Left kidney (tissue), 8 donors: ENCODE results near the gene RNF13. TPM values are rescaled to one million over a fixed set of nuclear protein-coding genes. Genes with fewer than 3 reads are reported as not detected.

ENCODE experiments used
- DNase-seq: peaks from one replicate; pipeline ENCODE4 v3.0.0-alpha.2; 2013
- long read RNA-seq, 8 donors: transcript quantifications; one replicate each; lab custom pipeline, GENCODE V29; 2026
- polyA plus RNA-seq: library from polyadenylated mRNA; unstranded; fragments of 120-200 nt; gene quantifications from one replicate; pipeline ENCODE4 v1.2.1, GENCODE V29; 2013; ENCODE audit not compliant: insufficient read length

Gene RNF13
- 97.3 TPM for polyA plus RNA-seq
- long read RNA-seq, donor 1, transcript RNF13-203 (10 exons, 2,843 nt): major isoform, 20 of 963 reads
- long read RNA-seq, donor 1, partial matches to known transcripts: 943 of 963 reads
- long read RNA-seq, donor 1, other reads (novel, unspliced or antisense): 0 of 963 reads
- long read RNA-seq, donor 2, transcript RNF13-203 (10 exons, 2,843 nt): major isoform, 19 of 234 reads
- long read RNA-seq, donor 2, partial matches to known transcripts: 53 of 234 reads
- long read RNA-seq, donor 2, other reads (novel, unspliced or antisense): 159 of 234 reads
- long read RNA-seq, donor 3, transcript RNF13-203 (10 exons, 2,843 nt): major isoform, 19 of 22 reads
- long read RNA-seq, donor 3, partial matches to known transcripts: 0 of 22 reads
- long read RNA-seq, donor 3, other reads (novel, unspliced or antisense): 0 of 22 reads
- long read RNA-seq, donor 4, partial matches to known transcripts: 387 of 389 reads
- long read RNA-seq, donor 4, other reads (novel, unspliced or antisense): 0 of 389 reads
- long read RNA-seq, donor 5, transcript RNF13-203 (10 exons, 2,843 nt): major isoform, 31 of 386 reads
- long read RNA-seq, donor 5, partial matches to known transcripts: 307 of 386 reads
- long read RNA-seq, donor 5, other reads (novel, unspliced or antisense): 45 of 386 reads
- long read RNA-seq, donor 6, transcript RNF13-203 (10 exons, 2,843 nt): major isoform, 14 of 219 reads
- long read RNA-seq, donor 6, partial matches to known transcripts: 178 of 219 reads
- long read RNA-seq, donor 6, other reads (novel, unspliced or antisense): 26 of 219 reads
- long read RNA-seq, donor 7, transcript RNF13-203 (10 exons, 2,843 nt): major isoform, 30 of 333 reads
- long read RNA-seq, donor 7, partial matches to known transcripts: 0 of 333 reads
- long read RNA-seq, donor 7, other reads (novel, unspliced or antisense): 298 of 333 reads
- long read RNA-seq, donor 8, transcript RNF13-203 (10 exons, 2,843 nt): major isoform, 16 of 17 reads
- long read RNA-seq, donor 8, partial matches to known transcripts: 0 of 17 reads
- long read RNA-seq, donor 8, other reads (novel, unspliced or antisense): 0 of 17 reads

- peak; percentile 96 for DNase-seq
Measured at GRCh38 chr3:149812606-149813366, at the start of gene RNF13. Gene RNF13 (plus strand): TSS chr3:149813215. CDS start chr3:149846027, 32,812 bp downstream.

GRCh38 chr3:149763565-149764195 is 49.3 kb upstream of the RNF13 start:
- DNase-seq: no peak

DNA sequence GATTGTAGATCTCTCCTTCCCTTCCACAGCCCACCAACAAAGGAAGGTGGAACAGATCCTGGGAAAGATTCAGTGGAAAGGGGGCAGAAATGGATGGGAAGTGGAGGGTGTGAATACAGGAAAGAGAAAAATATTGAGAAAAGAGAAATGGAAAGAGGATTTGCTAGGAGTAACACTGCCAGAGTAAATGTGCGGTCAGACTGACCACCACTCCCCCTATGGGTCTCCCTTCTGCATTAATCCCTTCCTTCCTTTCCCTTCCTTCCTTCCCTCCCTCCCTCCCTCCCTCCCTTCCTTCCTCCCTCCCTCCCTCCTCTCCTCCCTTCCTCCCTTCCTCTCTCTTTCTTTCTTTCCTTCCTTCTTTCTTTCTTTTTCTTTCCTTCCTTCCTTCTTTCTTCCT is 48.7 kb upstream of the RNF13 start:
- DNase-seq: no peak

- no peak for DNase-seq
Measured at GRCh38 chr3:149765762-149766334, 47.2 kb upstream of the RNF13 start.

DNA sequence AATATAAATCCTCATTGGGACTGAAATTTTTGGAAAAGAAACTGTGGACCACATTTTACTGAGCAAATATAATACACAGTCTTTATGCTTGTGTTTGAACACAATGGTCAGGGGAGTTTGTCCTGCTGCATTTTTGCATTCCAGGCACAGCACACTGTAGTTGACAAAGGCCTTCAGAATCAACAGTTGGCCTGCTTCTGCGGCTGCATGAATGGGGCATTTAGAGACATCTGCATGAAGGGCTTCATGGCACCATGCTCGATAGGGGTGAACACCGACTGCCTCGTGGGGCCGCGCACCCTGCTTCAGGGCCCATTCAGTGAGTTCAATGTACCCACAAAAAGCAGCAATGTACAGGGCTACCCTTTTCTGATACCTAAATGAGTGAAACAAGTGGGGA is 45.3 kb upstream of the RNF13 start:
- no peak for DNase-seq

DNA sequence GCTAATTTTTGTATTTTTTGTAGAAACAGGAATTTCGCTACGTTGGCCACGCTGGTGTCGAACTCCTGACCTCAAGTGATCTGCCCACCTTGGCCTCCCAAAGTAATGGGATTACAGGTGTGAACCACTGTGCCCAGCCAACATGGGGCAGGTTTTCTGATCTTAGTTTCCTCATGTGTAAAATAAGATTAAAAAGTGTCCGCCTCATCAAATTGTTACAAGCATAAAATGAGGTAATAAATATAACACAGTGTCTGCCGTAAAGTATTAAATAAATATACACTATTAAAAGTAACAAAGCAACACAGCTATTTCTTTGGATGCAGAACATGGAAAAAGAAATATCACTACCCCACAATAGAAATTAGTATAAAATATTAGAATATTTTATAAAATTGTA is 44.3 kb upstream of the RNF13 start:
- DNase-seq: no peak

DNA sequence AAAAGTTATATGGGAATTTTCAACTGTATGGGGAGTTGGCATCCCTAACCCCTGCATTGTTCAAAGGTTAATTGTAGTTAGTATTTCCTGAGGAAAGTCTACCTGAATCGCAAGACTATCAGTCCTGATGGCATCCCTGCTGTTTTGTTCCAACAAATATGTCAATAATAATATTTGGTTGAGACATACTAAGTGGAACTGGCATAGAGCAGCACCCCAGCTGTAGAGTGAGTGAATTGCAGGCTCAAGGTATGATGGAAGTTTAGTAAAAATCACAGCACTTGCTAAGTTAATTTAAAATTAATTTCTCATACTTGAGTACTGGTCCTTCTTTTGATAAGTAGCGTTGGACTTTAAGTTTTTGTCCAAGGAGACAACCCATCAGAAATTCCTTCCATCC is 42.8 kb upstream of the RNF13 start:
- no peak for DNase-seq

GRCh38 chr3:149771652-149772271 is 41.3 kb upstream of the RNF13 start:
- peak; percentile 35 for DNase-seq

- DNase-seq: no peak
Measured at GRCh38 chr3:149772861-149773260, 40.2 kb upstream of the RNF13 start.

DNA sequence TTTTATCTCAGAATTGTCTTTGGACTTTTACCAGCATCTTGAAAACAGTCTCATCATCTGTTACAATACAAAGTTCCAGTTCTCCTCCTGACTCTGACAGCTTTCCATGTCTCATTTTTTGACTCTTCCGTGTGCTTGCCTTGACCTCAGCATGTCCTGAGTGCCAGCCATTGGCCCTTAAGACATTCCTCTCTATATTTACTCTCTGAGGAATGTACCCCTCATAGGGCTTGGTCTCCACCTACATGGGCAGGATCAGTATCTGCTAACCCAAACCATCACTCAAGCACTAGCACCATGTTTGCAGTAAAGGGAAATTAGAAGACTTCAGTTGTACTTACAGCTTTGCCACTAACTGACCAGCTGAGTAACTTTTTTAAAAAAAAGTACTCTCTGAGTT is 36.8 kb upstream of the RNF13 start:
- no peak for DNase-seq

DNA sequence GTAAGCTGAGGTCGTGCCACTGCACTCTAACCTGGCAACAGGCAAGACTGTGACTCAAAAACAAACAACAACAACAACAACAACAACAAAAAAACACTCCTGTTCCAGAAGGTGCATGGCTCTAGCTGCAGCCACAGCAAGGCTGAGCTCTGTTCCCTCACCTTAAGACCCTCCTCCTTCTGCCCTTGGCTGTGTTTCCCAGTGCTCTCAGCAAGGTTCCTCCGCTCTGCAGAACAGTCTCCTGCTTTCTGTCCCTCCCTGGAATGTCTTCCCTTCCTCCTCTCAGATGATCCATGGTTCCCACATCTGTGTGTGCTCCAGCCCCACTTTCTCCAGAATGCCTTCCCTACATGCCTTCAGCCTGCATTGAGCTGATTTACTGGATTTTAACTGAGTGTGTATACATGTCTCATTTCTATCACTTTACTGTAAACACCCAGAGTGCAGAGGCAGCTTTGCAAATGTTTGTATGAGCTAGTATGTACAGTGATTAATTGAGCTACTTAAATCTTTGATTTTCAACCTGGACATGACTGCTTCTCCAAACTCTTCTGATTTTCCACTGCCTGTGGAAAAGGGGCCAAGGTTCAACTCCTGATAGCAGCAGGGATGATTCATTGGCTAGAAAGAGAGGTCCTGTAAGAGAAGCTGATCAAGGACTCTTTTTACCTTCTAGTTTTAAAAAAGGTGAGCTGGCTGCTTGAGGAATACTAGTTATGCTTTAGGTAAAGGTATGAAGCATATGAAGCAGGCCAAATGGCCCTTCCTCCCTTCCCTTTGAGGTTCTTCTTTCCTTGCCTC is 35.4 kb upstream of the RNF13 start:
- no peak for DNase-seq

DNA sequence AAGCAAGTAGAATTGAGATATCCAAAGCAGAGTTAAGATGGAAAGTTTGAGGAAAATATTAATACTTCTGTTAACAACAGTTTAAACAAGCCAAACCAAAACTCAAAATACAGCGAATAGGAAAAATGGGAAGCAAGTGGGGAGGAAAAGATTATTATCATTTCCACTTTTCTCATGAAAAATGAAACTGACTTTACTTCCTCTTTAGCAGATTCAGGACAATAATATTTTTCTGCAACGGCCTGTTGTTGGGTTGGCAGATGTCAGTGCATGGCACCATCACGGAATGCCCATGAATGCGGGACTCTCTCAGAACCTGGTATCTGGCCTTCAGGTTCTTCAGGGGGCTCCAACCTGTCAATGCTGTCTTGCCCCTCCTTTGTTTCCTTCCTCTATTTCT is 31.8 kb upstream of the RNF13 start:
- no peak for DNase-seq

DNA sequence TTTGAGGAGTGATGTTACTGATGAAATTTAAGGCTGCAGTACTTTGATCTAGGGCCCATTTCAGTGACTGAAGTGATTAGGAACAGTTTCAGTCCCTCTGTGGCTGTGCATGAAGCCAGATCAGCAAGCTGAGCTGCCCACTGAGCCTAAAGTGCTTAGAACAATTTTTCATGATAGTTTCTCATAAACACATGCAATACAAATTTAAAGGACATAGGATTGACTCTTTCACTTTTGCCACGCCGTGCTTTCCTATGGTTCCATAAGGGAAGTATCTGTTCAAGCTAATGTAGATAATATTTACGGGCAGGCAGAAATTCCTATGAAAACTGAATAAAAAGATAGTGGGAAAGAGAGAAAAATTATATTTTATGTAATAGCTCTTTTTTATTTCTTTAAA is 31.3 kb upstream of the RNF13 start:
- DNase-seq: no peak

- DNase-seq: no peak
Measured at GRCh38 chr3:149783576-149783975, 29.4 kb upstream of the RNF13 start.

DNA sequence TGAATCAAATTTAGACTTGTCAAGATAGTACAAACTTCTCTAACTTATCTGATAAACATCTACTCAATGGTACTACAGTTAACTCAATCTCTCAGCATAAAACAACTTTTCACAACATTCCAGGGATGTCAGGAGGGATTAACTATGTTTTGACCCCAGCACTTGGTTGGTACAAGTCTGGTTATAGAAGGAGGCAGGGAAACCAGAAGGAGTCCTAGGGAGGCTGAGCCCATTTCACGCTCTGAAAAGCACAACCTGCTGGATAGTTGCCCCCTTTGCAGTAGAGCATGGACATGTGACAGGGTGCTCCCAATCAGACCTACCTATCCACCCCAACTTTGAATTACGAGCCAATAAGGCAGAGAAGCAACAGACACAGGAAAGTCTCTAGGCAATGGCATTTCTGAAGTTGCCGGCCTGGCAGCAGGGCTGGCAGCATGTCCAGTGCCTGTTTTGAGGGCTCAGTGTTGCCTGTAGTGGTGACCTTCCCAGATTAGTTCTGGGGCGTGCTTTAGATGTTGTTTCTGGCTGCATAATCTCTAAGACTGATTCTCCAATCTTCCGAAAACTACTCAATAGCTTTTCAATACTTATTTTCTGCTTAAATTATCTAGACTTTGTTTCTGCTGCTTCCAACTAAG is 28.8 kb upstream of the RNF13 start:
- no peak for DNase-seq

- no peak for DNase-seq
Measured at GRCh38 chr3:149790268-149790667, 22.7 kb upstream of the RNF13 start.

DNA sequence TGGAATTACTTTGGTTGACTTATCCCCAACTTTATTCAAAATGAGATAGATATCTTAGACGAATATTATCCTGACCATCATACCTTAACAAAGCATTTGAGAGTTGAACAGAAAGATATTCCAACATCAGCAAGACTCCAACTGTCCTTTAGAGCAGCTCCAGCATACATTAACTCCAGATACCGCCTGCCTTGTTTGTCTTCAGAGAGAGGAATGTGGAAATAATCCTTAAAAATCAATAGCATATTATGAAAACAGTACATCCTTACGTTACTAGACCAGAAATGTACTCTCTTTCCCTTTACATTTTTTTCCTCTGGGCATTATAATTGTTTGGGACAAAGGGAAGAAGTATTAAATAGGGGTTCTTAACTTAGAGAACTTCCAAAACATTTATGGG is 22.3 kb upstream of the RNF13 start:
- DNase-seq: no peak

GRCh38 chr3:149792452-149793270 is 20.4 kb upstream of the RNF13 start, which contains the start of gene ANKUB1:
Gene ANKUB1 (minus strand): TSS chr3:149792554. CDS start chr3:149792366, 188 bp downstream.
- DNase-seq: no peak
